Omental fat pad (tissue), 4 donors: Measurements from ENCODE around the gene GALNT6. TPM values are rescaled to one million over a fixed set of nuclear protein-coding genes. Genes with fewer than 3 reads are reported as not detected.
"Not testable (repeated sequence)": the region's sequence is repeated elsewhere in the genome, so short reads cannot be mapped to it uniquely, and the experiment has no call there.

Experiments
- ATAC-seq: fragments of 150-250 bp; one replicate; pipeline ENCODE4 v1.9.1; 2016; ENCODE audit warnings: mild to moderate bottlenecking, moderate library complexity; ENCODE audit not compliant: low FRiP score
- DNase-seq: peaks from one replicate; pipeline ENCODE4 v3.0.0-alpha.2; 2019; ENCODE audit warnings: low spot score
- total RNA-seq, 4 donors: library from RNA; depleted of rRNA; stranded (reverse); fragments of >200 nt; gene quantifications; one replicate each; pipeline ENCODE4 v1.1.0, GENCODE V29; 2016
- TF ChIP-seq, protein P1 (sequence below), 3 donors: fragments of 450-650 bp; IDR thresholded peaks; one replicate each; pipeline ENCODE4 v1.5.1; 2016 to 2017; ENCODE audit warnings: antibody characterized with exemption in 3 of 3, mild to moderate bottlenecking in 3 of 3, moderate library complexity in 2 of 3

GALNT6 gene
- total RNA-seq, 4 donors from 2014 or later = 4.2 to 12.9 (median 10.7) TPM

GRCh38 chr12:51346581-51346980 lies 44.6 kb downstream of the GALNT6 start, which contains the start of gene CELA1:
Gene CELA1, minus strand, starts transcription at chr12:51346679. Its CDS starts 41 bp downstream, at chr12:51346638.
- no peak for ATAC-seq
- TF ChIP-seq, protein P1, sequence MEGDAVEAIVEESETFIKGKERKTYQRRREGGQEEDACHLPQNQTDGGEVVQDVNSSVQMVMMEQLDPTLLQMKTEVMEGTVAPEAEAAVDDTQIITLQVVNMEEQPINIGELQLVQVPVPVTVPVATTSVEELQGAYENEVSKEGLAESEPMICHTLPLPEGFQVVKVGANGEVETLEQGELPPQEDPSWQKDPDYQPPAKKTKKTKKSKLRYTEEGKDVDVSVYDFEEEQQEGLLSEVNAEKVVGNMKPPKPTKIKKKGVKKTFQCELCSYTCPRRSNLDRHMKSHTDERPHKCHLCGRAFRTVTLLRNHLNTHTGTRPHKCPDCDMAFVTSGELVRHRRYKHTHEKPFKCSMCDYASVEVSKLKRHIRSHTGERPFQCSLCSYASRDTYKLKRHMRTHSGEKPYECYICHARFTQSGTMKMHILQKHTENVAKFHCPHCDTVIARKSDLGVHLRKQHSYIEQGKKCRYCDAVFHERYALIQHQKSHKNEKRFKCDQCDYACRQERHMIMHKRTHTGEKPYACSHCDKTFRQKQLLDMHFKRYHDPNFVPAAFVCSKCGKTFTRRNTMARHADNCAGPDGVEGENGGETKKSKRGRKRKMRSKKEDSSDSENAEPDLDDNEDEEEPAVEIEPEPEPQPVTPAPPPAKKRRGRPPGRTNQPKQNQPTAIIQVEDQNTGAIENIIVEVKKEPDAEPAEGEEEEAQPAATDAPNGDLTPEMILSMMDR (IDR thresholded peaks at IDR 0.05) = no peak

GRCh38 chr12:51345681-51346080 lies 45.5 kb downstream of the GALNT6 start:
- TF ChIP-seq, protein P1 (IDR thresholded peaks at IDR 0.05) = no peak
- ATAC-seq = no peak

More at GRCh38 chr12:51346581-51346980, 44.6 kb downstream of the GALNT6 start, which contains the start of gene CELA1:
- DNase-seq = no peak

DNA sequence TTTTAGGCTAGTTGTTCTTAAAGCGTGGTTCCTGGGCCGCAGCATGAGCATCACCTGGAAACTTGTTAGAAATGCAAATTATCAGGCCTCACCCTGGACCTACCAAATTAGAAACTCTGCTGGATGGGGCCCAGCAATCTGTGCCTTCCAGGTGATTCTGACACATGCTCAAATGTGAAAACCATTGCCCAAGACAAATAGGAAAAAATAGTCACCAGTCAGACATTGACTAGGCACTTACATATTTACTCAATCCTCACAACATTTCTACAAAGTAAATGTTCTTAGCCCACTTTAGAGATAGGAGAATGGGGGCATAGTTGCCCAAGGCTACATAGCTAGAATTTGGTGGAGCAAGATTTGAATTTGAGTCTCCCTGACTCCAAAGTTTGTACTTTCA lies 48.0 kb downstream of the GALNT6 start:
- TF ChIP-seq, protein P1 (IDR thresholded peaks at IDR 0.05) = no peak
- ATAC-seq (no peak), DNase-seq (no peak)

More at GRCh38 chr12:51345681-51346080, 45.5 kb downstream of the GALNT6 start:
- no peak for DNase-seq

DNA sequence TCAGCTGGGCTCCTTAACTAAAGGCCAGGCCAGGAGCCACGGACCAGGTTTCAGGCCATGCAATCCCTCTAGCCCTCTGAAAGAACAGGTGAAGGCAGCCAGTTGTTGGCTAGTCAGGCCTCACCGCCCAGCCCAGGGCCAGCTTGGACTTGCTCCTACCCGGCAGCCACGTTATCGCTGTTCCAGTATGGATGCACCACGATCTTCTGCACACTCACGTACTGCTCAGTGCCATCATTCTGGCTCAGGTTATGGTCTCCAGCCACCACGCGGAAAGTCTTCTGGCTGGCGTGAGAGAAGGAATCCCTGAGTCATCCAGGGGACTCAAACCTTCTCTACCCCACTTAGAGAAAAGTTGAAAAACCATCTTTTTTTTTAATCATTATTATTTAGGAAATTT lies 48.8 kb downstream of the GALNT6 start:
- TF ChIP-seq, protein P1 (IDR thresholded peaks at IDR 0.05) = no peak
- ATAC-seq = no peak
- no peak for DNase-seq

- peak; percentile 72 for ATAC-seq
- peak; percentile 47 for DNase-seq
- TF ChIP-seq, protein P1 (IDR thresholded peaks at IDR 0.05) = peak in 2 of 3 donors; percentile 89 to 94
These were observed 49.8 kb downstream of the GALNT6 start for GRCh38 chr12:51341251-51342007.

DNA sequence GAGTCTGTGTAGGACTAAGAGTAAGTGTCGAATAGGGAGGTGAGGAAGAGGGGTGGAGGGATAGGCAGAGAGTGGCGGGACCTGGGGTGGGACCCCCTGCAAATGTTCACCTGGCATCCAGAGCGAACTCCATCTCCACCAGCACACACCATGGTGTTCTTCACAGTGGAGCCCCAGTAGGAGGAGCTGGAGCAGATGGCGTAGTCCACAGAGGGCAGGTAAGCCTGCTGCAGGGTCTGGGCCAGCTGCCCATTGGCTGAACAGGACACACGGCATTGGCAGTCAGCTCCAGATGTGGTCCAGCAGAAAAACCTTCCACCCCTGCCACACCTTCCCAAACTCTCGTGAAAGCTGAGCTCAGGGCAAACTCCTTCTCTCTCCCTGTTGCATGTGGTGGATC lies 51.5 kb downstream of the GALNT6 start:
- no peak for DNase-seq
- TF ChIP-seq, protein P1 (IDR thresholded peaks at IDR 0.05) = no peak
- no peak for ATAC-seq

DNA sequence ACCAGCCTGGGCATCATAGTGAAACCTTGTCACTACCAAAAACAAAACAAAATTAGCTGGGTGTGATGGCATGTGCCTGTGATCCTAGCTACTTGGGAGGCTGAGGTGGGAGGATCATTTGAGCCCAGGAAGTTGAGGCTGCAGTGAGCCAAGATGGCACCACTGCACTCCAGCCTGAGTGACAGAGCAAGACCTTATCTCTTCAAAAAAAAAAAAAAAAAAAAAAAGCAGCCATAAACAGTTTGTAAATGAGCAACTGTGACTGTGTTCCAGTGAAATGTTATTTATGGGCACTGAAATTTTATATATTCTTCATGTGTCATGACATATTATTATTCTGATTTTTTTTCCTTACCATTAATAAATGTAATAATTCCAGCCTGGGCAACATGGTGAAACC lies 53.9 kb downstream of the GALNT6 start:
- DNase-seq = not testable (repeated sequence)

More for the DNA sequence above, 53.9 kb downstream of the GALNT6 start:
- ATAC-seq = not testable (repeated sequence)
